ENCODE results near the gene CCNC.
"Not testable (repeated sequence)": the region's sequence is repeated elsewhere in the genome, so short reads cannot be mapped to it uniquely, and the experiment has no call there.

CCNC gene

DNA sequence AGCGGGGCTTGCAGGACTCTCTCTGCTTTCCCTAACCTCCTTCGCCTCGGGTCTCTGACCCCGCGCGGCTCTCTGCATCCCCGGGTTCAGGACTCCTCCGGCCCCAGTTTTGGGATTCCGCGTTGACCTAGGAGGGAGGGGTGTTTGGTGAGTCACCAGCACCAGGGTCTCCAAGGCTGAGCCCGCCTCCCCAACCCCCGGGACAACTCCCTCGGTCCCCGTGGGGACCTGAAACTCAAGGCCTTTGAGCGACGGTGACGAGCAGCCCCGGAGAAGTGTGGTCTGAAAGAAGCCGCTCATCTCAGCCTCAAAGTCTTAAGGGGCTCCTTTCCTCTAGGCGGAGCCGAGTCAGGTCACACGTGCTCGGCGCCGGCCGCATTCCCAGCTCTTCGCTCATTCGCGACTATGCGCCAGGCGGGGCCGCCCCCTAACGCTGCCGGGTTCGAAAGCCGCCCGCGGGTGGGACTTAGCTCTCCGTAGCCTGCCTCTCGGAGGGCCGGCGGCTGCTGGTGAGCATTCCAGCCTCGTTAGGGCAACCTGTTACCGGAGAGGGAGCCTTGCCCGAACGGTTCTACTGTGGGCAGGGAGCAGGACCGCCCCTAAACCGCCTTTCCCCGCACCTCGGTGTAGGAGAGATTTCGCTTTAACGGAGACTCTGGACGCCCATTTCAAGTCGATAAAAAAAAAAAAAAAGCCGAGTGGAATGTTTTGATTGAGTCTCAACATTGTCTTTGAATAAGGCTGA lies 35.1 kb upstream of the CCNC start:
- DNase-seq (ENCODE audit: low read depth in 2 of 2), result no peak

DNA sequence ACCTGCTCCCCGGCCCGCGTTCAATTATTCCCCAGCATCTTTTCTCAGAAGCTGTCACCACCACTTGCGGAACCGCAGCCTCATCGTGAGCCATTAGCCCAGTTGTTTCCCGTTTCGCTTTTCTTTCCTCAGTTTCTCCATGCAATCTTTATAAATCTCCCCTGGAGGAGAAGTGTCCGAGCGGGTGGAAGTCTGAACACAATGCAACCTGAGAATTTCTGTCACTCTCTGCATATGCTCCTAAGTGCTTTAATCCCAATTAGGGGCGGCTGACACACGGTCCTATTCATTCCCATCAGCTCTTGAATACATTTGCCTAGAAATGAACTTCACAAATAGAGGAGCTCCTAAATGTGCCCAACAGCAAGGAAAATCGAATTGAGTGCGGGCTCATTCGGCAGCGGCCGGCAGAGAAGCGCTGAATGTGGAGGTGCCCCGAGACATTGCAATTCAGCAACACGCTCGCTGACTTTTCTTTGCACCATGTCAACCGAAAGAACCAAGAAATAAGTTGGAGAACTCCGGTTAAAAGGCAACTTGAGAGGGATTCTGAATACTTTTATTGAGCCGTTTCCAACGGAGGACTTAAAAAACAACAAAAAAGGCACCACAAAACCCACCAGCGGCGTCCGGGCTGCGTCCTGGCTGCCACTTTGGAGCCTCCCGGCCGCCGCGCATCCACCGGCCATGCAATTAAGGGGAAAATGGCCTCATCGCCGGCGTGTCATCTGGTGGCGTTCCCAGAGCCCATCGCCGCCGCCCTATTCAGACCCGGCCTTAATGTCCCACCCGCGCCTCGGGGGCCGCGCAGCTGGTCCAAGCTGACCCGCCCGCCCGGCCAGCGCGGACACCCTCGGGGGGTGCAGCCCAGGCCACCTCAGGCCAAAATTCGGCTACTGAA lies 34.3 kb upstream of the CCNC start:
- no peak for DNase-seq (ENCODE audit: low read depth in 2 of 2)

DNA sequence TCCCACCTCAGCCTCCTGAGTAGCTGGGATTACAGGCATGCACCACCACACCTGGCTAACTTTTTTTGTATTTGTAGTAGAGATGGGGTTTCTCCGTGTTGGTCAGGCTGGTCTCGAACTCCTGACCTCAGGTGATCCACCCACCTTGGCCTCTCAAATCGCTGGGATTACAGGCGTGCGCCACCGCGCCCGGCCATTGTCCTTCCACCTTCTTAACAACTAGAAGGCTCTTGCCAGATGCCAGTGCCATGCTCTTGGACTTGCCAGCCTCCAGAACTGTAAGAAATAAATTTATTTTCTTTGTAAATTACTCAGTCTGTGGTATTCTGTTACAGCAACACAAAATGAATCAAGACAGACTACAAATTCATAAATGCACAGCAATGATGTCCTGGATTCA lies 26.2 kb upstream of the CCNC start:
- DNase-seq (ENCODE audit: low read depth in 2 of 2), result not testable (repeated sequence)

DNA sequence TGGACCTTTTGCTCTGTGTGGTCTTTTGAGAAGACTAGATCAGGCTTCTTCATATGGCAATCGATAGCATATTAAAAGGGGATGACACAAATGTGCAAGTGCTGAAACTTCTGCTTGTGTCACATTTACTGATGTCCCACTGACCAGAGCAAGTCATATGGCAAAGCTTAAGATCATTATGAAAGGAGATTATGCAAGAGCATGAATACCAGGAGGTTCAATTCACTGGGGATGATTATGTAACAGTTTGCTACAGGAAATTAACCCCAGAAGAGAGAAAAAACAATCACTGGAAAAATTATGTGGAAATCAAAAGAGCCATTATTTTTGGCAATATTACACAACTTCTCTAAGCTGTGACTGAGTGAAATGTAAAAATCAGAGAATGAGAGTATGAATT lies 24.4 kb upstream of the CCNC start:
- peak in 1 of 2 experiments; percentile 20 for DNase-seq (ENCODE audit: low read depth in 2 of 2)

DNA sequence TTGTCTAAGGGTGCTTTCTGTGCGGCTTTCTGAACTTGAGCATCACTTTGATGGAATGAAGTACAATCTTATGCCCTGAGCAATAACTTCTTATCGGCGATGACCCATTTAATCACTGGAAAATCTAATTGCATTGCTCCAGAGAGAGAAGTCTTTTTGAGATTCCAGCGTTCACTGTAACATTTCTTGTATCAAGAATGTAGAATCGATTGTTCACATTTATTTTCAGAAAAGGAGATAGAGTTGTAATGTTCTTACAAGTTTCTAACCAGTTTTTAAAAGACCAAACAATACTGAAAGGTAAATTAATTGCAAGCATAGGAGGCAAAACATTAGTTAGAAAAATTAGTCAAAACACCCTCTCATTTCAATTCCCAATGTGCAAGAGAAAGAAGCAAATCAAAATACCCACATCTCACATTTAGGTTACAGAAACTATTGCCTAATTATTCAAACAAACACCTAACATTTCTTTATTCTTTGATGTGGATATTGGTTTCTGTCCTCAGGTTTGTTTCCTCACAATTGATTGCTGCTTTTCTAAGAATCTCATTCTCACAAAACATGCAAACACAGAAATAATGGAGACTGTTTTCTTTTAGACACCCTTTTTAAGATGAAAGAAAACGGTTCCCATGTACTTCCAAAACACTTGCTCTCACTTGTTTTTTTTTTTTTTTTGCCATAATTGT lies 23.4 kb upstream of the CCNC start:
- DNase-seq (ENCODE audit: low read depth in 2 of 2), result no peak

DNA sequence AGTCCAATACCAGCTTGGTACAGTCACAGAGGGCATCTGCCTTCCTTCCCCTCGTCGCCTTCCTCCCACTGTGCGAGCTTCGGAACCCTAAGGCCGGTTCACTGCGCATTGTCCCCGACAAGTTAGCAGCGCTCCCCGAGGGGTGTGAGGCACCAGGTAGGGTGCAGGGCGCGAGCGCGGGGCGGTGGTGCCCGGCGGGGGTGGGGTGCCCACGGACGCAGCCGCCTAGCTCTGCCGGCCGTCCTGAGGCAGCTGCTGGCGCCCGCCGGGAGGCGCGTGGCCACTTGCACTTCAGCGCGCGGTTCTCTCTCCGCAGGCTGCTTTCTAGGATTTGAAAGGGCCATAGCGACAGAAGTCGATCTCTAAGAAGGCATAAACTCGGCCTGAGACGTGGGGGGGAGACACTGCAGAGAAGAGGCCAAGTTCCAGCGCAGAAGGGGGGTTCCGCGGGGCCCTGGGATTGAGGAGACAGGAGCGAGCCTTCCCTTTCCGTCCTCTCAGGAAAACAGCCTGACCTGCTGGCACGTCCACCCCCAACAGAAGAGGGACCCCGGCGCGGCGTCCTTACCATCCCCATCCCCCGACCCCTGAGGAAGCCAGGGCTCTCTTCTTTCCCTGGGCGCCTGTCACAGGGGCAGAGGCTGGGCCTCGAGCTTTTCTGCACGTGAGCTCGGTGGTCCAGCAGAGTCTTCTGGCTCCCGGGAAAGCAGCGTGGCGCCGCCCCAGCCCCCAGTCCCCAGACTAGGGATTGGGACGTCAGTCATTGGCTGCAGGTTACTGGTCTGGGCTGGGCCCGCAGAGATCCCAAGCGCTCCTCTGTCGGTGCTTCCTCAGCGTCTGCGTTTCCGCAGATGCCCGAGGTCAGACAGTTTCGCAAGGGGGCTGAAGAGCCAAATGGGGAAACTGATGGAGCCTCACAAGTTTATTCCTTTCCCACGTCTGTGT lies 22.5 kb upstream of the CCNC start:
- no peak for DNase-seq (ENCODE audit: low read depth in 2 of 2)

DNA sequence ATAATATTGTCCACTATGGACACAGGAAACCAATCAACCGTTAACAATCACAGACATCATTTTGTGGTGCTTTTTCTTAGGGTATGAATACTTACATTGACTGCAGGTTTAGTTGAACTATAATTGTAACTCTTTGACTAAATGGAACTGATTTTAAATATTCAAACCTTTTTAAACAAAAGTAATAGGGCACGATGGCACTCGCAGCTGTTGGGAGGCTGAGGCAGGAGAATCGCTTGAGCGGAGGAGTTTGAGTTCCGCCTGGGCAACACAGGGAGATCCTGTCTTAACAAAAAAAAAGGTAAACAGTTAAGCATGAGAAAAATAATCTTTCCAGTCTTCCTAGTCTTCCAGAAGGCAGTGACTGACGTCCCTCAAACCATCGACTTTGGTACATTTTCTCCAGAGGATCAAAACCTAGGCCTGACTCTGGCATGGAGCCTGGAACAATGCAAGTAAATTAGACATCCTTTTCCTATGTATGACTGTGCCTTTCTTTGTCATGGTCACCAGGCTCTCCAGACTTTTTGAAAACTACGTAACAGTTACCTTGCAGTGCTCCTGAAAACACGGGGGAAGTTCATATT lies 21.5 kb upstream of the CCNC start:
- DNase-seq (ENCODE audit: low read depth in 2 of 2), result no peak

DNA sequence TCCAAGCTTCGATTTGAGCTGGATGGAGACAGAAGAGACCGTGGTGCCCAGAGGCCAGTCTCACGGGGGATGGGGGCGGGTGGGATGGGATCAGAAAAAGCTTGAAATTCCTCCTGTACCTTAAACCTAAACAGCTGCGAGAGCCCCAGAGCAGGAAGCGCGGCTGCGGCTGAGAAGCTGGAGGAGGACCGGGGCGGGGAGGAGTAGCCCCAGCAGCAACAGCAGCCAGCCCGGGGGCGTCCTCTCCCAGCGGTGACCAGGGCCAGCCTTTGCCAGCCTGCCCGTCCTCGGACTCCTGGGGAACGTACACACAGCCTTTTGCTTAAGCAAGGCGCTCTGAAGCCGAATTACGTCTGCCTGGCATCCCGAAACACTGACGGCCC lies 20.8 kb upstream of the CCNC start:
- no peak for DNase-seq (ENCODE audit: low read depth in 2 of 2)

DNA sequence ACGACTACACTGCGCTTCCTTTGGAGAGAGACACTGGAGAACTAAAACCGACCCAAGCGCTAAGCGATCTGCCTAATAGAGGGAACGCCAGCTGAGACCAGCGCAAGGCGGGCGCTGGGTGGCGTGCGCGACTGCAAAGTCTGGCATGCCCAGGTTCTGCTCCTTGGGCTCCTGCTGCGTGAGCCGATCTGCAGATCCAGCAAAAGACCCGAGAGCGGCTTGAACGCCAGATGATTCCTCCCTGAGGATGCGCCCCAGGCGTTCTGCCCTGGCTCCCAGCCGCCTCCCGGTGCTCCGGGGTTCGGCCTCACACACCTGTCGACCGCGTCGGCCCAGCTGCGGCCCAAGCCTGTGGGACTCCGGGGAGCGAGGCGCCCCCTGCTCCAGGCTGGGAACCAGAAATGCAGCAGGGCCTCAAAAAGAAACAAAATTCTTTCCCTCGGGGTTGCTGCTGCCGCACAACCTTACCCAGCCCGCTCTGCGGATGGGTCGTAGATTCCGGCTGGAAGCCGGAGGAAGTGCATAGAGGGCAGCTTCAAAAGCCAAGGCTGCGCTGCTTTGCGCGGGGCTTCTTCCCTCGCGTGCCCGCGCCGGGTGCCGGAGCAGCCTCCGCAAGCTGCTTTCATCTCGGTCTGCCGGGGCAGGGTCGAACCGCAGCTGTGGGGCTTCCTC lies 20.3 kb upstream of the CCNC start:
- peak; percentile 20 to 24 for DNase-seq (ENCODE audit: low read depth in 2 of 2)

DNA sequence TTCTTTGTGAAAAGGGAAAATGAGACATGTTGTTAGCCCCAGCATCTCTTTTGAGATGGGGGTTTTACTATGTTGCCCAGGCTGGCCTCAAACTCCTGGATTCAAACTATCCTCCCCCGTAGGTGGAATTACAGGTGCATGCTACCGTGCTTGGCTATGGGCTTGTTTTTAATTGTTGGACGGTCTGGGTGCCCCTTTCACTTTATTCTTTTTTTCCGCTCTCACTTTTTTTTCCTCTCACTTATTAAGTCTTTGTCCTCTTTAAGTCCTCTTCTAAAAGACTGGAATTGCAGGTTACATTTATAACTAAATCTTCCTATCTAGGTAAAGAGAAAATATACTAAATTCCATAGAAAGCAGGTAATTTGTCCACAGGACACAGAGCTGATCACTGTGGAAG lies 19.3 kb upstream of the CCNC start:
- DNase-seq (ENCODE audit: low read depth in 2 of 2), result no peak

DNA sequence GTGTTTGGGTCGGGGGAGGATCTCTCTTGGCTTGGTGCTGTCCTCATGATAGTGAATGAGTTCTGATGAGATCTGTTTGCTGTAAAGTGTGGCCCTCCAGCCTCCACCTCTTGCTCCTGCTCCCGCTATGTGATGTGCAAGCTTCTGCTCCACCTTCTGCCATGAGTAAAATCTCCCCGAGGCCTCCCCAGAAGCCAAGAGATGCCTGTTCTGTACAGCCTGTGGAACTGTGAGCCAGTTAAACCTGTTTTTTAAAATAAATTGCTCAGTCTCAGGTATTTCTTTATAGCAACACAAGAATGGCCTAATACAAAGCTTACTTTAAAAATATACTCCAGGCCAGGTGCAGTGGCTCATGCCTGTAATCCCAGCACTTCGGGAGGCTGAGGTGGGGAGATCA lies 11.3 kb upstream of the CCNC start:
- no peak for DNase-seq (ENCODE audit: low read depth in 2 of 2)

DNA sequence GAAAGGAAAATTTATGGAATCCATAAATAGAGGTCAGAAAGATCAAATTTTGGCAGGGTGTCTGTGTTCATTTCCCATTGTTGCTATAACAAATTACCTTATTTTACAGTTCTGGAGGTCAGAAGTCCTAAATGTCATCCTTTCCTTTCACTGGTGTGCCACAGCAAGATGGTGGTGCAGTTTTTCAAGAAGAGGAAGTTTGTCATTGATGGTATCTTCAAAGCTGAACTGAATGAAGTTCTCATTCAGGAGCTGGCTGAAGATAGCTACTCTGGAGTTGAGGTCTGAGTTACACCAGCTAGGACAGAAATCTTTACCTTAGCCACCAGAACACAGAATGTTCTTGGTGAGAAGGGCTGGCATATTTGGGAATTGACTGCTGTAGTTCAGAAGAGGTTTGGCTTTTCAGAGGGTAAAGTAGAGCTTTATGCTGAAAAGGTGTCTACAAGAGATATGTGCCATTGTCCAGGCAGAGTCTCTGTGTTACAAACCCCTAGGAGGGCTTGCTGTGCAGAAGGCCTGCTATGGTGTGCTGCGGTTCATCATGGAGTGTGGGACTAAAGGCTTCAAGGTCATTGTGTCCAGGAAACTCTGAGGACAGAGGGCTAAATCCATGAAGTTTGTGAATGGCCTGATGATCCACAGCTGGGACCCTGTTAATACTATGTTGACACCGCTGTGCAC lies 7.2 kb upstream of the CCNC start:
- DNase-seq (ENCODE audit: low read depth in 2 of 2), result no peak

DNA sequence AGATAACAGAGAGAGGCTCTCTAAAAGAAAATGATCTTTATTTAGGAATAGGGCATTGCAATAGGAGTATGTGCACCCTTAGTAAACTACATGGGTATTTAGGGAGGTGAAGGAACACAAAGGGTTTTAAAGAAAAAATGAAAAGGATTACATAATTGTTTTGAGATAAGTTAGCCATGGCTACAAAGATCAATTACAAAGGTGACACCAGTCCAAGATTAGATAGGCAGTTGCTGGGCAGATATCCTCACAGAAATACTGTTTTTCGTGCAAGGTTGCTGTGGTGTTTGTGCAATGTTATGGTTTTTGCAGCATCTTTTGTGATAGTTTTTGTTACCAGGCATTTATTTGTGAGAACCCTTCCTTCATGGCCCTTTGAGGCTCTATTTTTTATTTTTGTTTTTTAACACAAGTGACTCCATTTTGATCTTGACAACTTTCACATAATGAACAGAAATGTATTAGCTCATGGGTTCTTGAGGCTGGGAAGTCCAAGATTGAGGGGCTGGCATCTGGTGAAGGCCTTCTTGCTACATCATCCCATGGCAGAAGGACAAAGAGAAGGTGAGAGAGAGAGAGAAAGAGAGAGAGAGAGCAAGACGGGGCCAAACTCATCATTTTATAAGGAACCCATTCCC lies 5.6 kb upstream of the CCNC start:
- no peak for DNase-seq (ENCODE audit: low read depth in 2 of 2)

DNA sequence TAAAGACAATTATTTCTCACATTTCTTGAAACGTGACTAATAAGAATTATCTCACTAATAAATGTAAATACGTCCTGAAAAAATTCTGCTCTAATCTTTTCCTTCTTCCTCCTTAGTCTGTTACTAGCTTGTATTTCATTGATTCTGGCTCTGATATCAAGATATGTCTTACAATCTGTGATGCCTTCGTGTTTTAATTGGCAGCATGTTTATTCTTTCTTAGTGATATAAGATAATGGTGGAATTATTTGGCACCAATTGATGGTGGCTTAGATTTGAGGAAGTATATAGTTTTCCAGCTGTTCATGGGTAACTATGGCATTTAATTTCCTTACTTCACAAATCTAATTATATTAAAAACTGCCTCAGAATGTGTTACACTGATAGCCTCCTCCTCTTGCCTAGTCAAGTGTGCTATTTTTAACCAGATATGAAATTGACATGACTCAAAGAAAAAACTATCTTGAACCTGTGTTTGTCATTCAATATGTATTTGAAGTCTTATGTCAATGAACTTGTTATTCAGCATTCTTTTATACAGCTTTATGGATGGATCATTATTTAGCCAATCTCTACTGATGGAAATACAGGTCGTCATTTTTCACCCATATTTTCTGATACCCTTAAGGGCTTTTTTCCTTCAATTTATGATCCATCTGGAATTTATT lies 5.3 kb downstream of the CCNC start:
- no peak for DNase-seq (ENCODE audit: low read depth in 2 of 2)

DNA sequence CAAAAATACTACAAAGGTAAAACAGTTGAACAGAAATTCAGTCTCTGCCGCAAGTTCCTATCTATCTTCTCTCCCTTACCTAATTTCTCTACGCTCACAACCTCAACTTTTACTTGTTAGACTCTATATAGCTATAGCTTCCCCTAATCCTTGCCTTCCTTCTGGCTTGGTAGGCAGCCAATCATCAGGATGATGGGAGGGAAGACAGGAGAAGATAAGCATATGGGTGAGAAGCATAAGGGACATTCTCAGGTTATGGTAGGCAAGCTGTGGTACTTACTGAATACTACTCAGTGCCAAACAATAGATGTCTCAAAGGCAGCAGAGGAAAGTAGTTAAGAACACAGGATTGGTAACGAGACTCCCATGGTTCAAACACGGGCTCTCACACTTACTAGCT lies 7.8 kb downstream of the CCNC start:
- no peak for DNase-seq (ENCODE audit: low read depth in 2 of 2)

DNA sequence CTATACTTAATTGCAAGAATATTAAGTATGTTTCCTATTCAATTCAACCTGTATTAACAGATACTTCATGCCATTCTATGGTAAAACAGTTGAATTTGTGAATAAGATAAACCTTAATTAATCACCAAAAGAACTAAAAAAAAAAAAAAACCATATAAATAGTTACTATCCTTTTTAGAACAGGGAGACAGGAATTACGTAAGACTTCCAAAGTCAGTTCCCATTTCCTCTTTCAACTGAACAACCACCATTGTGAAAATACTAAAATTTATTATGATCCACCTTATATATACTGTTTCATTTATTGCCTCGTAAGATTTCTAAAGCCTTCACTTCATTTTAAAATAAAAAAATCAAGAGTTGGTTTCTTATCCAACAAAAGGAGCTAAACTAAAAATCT lies 9.4 kb downstream of the CCNC start:
- DNase-seq (ENCODE audit: low read depth in 2 of 2), result no peak

DNA sequence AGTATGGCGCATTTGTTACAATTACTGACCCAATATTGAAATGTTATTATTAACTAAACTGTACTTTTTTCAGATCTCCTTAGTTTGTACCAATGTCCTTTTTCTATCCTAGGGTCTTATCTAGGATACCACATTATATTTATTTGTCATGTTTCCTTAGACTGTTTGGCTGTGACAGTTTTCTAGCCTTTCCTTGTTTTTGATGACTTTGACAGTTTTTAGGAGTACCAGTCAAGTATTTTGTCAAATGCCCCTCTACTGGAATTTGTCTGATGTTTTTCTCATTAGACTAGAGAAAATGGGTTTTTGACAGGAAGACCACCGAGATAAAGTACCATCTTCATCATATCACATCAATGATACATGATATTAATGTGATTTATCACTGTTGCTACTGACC lies 14.6 kb downstream of the CCNC start:
- no peak for DNase-seq (ENCODE audit: low read depth in 2 of 2)

DNA sequence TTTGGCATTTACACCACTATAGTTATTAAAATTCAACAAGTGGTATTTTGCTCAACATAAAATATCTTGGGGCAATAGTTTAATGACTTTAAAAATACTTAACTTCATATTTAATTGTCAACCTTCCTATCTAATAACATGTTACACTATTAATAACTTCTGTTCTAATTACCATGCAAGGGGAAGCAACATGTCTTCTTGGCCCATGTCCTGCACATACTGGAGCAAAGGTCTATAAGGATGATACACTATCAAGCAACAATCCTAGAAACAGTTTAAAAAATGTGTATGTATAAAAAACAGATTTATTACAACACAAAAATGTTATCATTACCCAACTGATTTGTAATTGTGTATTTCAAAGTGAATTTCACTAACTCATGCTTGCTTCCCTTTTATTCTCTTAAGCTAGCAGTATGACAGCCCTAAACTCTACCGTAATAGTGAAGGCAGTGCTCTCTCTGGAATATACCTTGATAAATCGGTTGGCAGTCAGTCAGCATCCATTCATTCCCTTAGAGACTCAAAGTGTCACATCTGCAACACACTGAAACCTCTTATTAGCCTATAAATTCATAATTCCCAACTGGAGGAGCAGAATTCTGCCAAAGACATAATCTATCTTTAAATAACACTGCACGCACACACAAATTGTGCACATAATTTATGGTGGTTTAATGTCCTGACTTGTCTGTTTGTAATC lies 18.3 kb downstream of the CCNC start:
- no peak for DNase-seq (ENCODE audit: low read depth in 2 of 2)

Data from fibroblast of skin of left quadriceps (primary cell).